Activated T-cell treated with anti-CD3 and anti-CD28 coated beads, Interleukin-2, amount 50 U/mL, for 24 hours (primary cell): ENCODE measurements around the gene GBX2.

Source experiments
- DNase-seq: peaks from one replicate; pipeline ENCODE4 v3.0.0-alpha.2; 2020
- H3K27ac Mint-ChIP-seq: 2 replicates; pipeline ENCODE4 v1.8.0; 2020; ENCODE audit warnings: mild to moderate bottlenecking, mixed read lengths
- H3K27me3 Mint-ChIP-seq: 2 replicates; pipeline ENCODE4 v1.8.0; 2020; ENCODE audit warnings: mixed read lengths
- H3K36me3 Mint-ChIP-seq: 2 replicates; pipeline ENCODE4 v1.8.0; 2020; ENCODE audit warnings: low read depth, mixed read lengths
- H3K4me1 Mint-ChIP-seq: 2 replicates; pipeline ENCODE4 v1.8.0; 2020; ENCODE audit warnings: low read depth, mixed read lengths
- H3K4me3 Mint-ChIP-seq: 2 replicates; pipeline ENCODE4 v1.8.0; 2020; ENCODE audit warnings: mild to moderate bottlenecking, moderate library complexity, mixed read lengths
- H3K9me3 Mint-ChIP-seq: 2 replicates; pipeline ENCODE4 v1.8.0; 2020; ENCODE audit warnings: mixed read lengths

GBX2 gene

GRCh38 chr2:236176951-236177350, 8.8 kb upstream of the GBX2 start:
- Mint-ChIP-seq H3K4me3 (no peak overlapping the region), H3K36me3 (no peaks in the 10 kb centered on the region), H3K4me1 (peaks cover 13% of the 10 kb centered on the region), H3K27me3 (peaks cover 86% of the 10 kb centered on the region), H3K27ac (no peak overlapping the region), H3K9me3 (no peaks in the 10 kb centered on the region)
- DNase-seq, result no peak

GRCh38 chr2:236176417-236176816, 8.2 kb upstream of the GBX2 start:
- Mint-ChIP-seq H3K4me3 (no peak overlapping the region), H3K4me1 (peaks cover 13% of the 10 kb centered on the region), H3K9me3 (no peaks in the 10 kb centered on the region), H3K36me3 (no peaks in the 10 kb centered on the region), H3K27ac (no peak overlapping the region), H3K27me3 (peaks cover 86% of the 10 kb centered on the region)
- DNase-seq, result no peak

- Mint-ChIP-seq H3K4me3 (no peak overlapping the region), H3K27ac (no peak overlapping the region), H3K27me3 (peaks cover 87% of the 10 kb centered on the region)
Observed at GRCh38 chr2:236175548-236176150, 7.5 kb upstream of the GBX2 start.

GRCh38 chr2:236173729-236174607, 5.8 kb upstream of the GBX2 start:
- H3K9me3 Mint-ChIP-seq, result no peaks in the 10 kb centered on the region
- H3K4me3 Mint-ChIP-seq, result no peak overlapping the region
- H3K36me3 Mint-ChIP-seq, result no peaks in the 10 kb centered on the region
- no peak overlapping the region for H3K27ac Mint-ChIP-seq
- peaks cover 91% of the 10 kb centered on the region for H3K27me3 Mint-ChIP-seq
- H3K4me1 Mint-ChIP-seq, result peaks cover 12% of the 10 kb centered on the region
- no peak for DNase-seq

More at GRCh38 chr2:236175548-236176150, 7.5 kb upstream of the GBX2 start:
- Mint-ChIP-seq H3K4me1 (peaks cover 13% of the 10 kb centered on the region), H3K36me3 (no peaks in the 10 kb centered on the region), H3K9me3 (no peaks in the 10 kb centered on the region)
- no peak for DNase-seq

- no peak for DNase-seq
- no peak overlapping the region for H3K27ac Mint-ChIP-seq
- no peaks in the 10 kb centered on the region for H3K9me3 Mint-ChIP-seq
- H3K27me3 Mint-ChIP-seq, result peaks cover 87% of the 10 kb centered on the region
- no peak overlapping the region for H3K4me3 Mint-ChIP-seq
- no peaks in the 10 kb centered on the region for H3K36me3 Mint-ChIP-seq
- H3K4me1 Mint-ChIP-seq, result peaks cover 8% of the 10 kb centered on the region
Observed at GRCh38 chr2:236173036-236173728, 5.0 kb upstream of the GBX2 start.

GRCh38 chr2:236172255-236173035, 4.3 kb upstream of the GBX2 start:
- H3K27ac Mint-ChIP-seq, result no peak overlapping the region
- no peaks in the 10 kb centered on the region for H3K9me3 Mint-ChIP-seq
- no peak for DNase-seq
- H3K36me3 Mint-ChIP-seq, result no peaks in the 10 kb centered on the region
- peaks cover 79% of the 10 kb centered on the region for H3K27me3 Mint-ChIP-seq
- peaks cover 7% of the 10 kb centered on the region for H3K4me1 Mint-ChIP-seq
- H3K4me3 Mint-ChIP-seq, result no peak overlapping the region

GRCh38 chr2:236171680-236172254, 3.6 kb upstream of the GBX2 start:
- no peak for DNase-seq
- H3K27me3 Mint-ChIP-seq, result peaks cover 78% of the 10 kb centered on the region
- H3K4me1 Mint-ChIP-seq, result peaks cover 9% of the 10 kb centered on the region
- H3K9me3 Mint-ChIP-seq, result no peaks in the 10 kb centered on the region
- H3K27ac Mint-ChIP-seq, result no peak overlapping the region
- H3K4me3 Mint-ChIP-seq, result no peak overlapping the region
- H3K36me3 Mint-ChIP-seq, result no peaks in the 10 kb centered on the region

- DNase-seq, result no peak
- H3K27ac Mint-ChIP-seq, result peak overlapping the region; percentile 22
- no peaks in the 10 kb centered on the region for H3K9me3 Mint-ChIP-seq
- H3K36me3 Mint-ChIP-seq, result no peaks in the 10 kb centered on the region
- H3K4me1 Mint-ChIP-seq, result peaks cover 14% of the 10 kb centered on the region
- H3K27me3 Mint-ChIP-seq, result peaks cover 79% of the 10 kb centered on the region
- H3K4me3 Mint-ChIP-seq, result no peak overlapping the region
Observed at GRCh38 chr2:236171181-236171679, 3.0 kb upstream of the GBX2 start.

- Mint-ChIP-seq H3K36me3 (no peaks in the 10 kb centered on the region), H3K4me1 (peaks cover 16% of the 10 kb centered on the region), H3K9me3 (no peaks in the 10 kb centered on the region), H3K27ac (peak overlapping the region; percentile 34), H3K4me3 (no peak overlapping the region), H3K27me3 (peaks cover 79% of the 10 kb centered on the region)
- no peak for DNase-seq
Observed at GRCh38 chr2:236170590-236171165, 2.5 kb upstream of the GBX2 start.

GRCh38 chr2:236169741-236170589, 1.8 kb upstream of the GBX2 start:
- Mint-ChIP-seq H3K36me3 (no peaks in the 10 kb centered on the region), H3K4me1 (peaks cover 16% of the 10 kb centered on the region), H3K4me3 (peak overlapping the region; percentile 4), H3K27me3 (peaks cover 79% of the 10 kb centered on the region), H3K27ac (peak overlapping the region; percentile 58), H3K9me3 (no peaks in the 10 kb centered on the region)
- no peak for DNase-seq

- Mint-ChIP-seq H3K27ac (peak overlapping the region; percentile 58), H3K4me3 (peak overlapping the region; percentile 4), H3K4me1 (peaks cover 18% of the 10 kb centered on the region), H3K9me3 (no peaks in the 10 kb centered on the region), H3K27me3 (peaks cover 76% of the 10 kb centered on the region), H3K36me3 (no peaks in the 10 kb centered on the region)
- DNase-seq, result no peak
Observed at GRCh38 chr2:236169151-236169721, 1.1 kb upstream of the GBX2 start.

- Mint-ChIP-seq H3K27me3 (peaks cover 67% of the 10 kb centered on the region), H3K4me3 (no peak overlapping the region), H3K4me1 (peaks cover 21% of the 10 kb centered on the region), H3K36me3 (no peaks in the 10 kb centered on the region), H3K9me3 (no peaks in the 10 kb centered on the region), H3K27ac (no peak overlapping the region)
- no peak for DNase-seq
Observed at GRCh38 chr2:236167297-236168109, 683 bp downstream of the GBX2 start.
